PC-9 (cell line): ENCODE results near the gene CBFB.

ENCODE experiments used
- CTCF ChIP-seq: fragments of 200-600 bp; sonication (generic); conservative IDR thresholded peaks from 2 replicates; pipeline ENCODE4 v1.6.1; 2017; ENCODE audit warnings: mixed run types, antibody characterized with exemption, mild to moderate bottlenecking, moderate library complexity
- EZH2 ChIP-seq: fragments of 200-600 bp; sonication (generic); IDR thresholded peaks from 2 replicates; pipeline ENCODE4 v1.8.0; 2017; ENCODE audit warnings: antibody characterized with exemption, low read depth

- TF ChIP-seq CTCF (peak; percentile 55), EZH2 (no peak)
Observed at GRCh38 chr16:67104061-67104460, 75.1 kb downstream of the CBFB start.
